OCI-LY3 (cell line): Measurements from ENCODE around the gene CTDP1.
A peak's percentile ranks its signal among the peaks of the same experiment; 100 is the strongest.

Experiments used
- CTCF ChIP-seq: fragments of 200-600, 300-600 bp; sonication (generic); IDR thresholded peaks from 2 replicates; pipeline ENCODE4 v1.5.1; 2014; ENCODE audit warnings: antibody characterized with exemption, low read length, low read depth
- EZH2phosphoT487 ChIP-seq: fragments of 200-600 bp; shearing (Covaris generic); IDR thresholded peaks from 2 replicates; pipeline ENCODE4 v1.6.1; 2018; ENCODE audit warnings: antibody characterized with exemption, mixed run types, low read depth

GRCh38 chr18:79678665-79679551 lies 695 bp upstream of the CTDP1 start:
- peak; percentile 11; the same call in 1 of the 2 replicates for TF ChIP-seq CTCF
- no peak for TF ChIP-seq EZH2phosphoT487
